ENCODE data around the gene ZNF835.
A peak's percentile ranks its signal among the peaks of the same experiment; 100 is the strongest.

Gene ZNF835

DNA sequence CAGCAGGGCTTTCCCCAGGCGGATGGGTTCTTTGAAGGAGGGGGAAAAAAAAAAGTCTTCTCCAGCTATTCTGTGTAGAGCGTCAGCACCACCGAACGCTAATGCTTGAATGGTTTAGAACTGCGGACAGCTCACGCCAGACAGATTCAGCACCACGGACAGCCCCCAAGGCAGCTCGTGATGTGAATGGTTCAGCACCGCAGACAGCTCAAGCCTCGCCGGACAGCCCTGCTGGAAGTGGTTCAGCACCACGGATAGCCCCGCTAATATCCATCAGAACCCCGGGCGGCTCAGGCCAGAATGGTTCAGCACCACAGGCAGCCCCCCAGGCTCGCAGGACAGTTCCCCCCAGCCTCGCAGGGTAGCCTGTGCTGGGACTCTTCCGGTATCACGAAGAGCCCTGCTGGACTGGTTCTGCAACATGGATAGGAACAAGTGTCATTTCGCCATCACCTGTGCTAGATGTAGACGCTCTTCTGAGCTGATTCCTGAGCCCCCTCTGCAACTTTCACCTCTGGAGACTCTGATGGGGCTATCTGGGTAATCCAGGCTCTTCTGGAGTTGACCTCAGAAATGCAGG lies 33.5 kb downstream of the ZNF835 start:
- Histone ChIP-seq H3K4me3 (ENCODE audit: low read depth in 1 of 2, low read length in 2 of 2) (no peak overlapping the region), H3K36me3 (ENCODE audit: control insufficient read depth in 1 of 2, insufficient read depth in 2 of 2, low read length in 2 of 2) (no peaks in the 10 kb centered on the region), H3K9ac (ENCODE audit: low read depth in 1 of 2, low read length in 2 of 2) (no peak overlapping the region), H3K27me3 (ENCODE audit: control insufficient read depth in 1 of 2, insufficient read depth in 2 of 2, low read length in 2 of 2) (no peaks in the 10 kb centered on the region), H3K9me3 (ENCODE audit: control insufficient read depth in 1 of 2, low read length in 2 of 2) (peaks cover 43 to 46% of the 10 kb centered on the region in 2 donors), H3K27ac (ENCODE audit: low read depth, low read length) (no peak overlapping the region), H3K4me1 (ENCODE audit: control insufficient read depth in 1 of 2, insufficient read depth in 2 of 2, low read length in 2 of 2) (no peaks in the 10 kb centered on the region)

DNA sequence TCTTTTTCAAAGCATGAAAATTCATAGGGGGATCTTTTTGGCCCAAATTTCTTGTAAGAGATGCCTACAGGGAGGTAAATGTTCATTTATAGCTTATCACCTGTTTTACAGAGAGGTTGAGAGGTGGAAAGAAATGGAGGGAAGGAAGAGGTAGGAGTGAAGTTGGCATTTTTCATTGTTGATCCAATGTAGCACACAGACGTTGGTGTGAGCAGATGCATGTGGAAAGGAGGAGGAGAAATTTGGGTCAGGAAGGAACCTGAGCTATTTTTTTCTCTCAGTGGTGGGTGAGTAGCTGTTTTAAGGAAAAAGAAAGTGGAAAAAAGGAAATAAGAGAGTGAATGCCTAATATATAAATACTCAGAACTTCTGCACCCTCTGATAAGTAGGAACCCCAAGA lies 38.5 kb downstream of the ZNF835 start:
- Histone ChIP-seq H3K27me3 (ENCODE audit: control insufficient read depth in 1 of 2, insufficient read depth in 2 of 2, low read length in 2 of 2) (no peaks in the 10 kb centered on the region), H3K9me3 (ENCODE audit: control insufficient read depth in 1 of 2, low read length in 2 of 2) (peaks cover 62 to 63% of the 10 kb centered on the region in 2 donors), H3K4me3 (ENCODE audit: low read depth in 1 of 2, low read length in 2 of 2) (no peak overlapping the region), H3K4me1 (ENCODE audit: control insufficient read depth in 1 of 2, insufficient read depth in 2 of 2, low read length in 2 of 2) (no peaks in the 10 kb centered on the region), H3K27ac (ENCODE audit: low read depth, low read length) (no peak overlapping the region), H3K36me3 (ENCODE audit: control insufficient read depth in 1 of 2, insufficient read depth in 2 of 2, low read length in 2 of 2) (no peaks in the 10 kb centered on the region), H3K9ac (ENCODE audit: low read depth in 1 of 2, low read length in 2 of 2) (no peak overlapping the region)

DNA sequence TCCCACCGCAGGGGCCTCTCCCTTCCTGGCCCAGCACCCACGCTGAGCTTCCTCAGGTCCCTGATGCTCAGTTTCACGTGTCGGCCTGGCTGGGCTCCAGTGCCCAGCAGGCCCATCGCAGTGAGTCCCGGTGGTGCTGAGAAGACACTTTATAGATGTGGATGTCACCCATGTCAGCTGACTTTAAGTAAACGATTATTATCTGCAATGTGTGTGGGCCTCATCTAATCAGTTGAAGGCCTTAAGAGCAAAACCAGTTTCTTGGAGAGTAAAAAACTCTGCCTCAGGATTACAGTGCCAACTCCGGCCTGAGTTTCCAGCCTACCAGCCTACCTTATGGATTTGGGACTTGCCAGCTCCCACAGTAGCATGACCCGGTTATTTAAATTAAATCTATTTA lies 45.8 kb downstream of the ZNF835 start:
- peaks cover 77 to 79% of the 10 kb centered on the region in 2 donors for H3K9me3 ChIP-seq (ENCODE audit: control insufficient read depth in 1 of 2, low read length in 2 of 2)
- no peak overlapping the region for H3K27ac ChIP-seq (ENCODE audit: low read depth, low read length)
- no peaks in the 10 kb centered on the region for H3K27me3 ChIP-seq (ENCODE audit: control insufficient read depth in 1 of 2, insufficient read depth in 2 of 2, low read length in 2 of 2)
- H3K4me1 ChIP-seq (ENCODE audit: control insufficient read depth in 1 of 2, insufficient read depth in 2 of 2, low read length in 2 of 2): no peaks in the 10 kb centered on the region
- peak overlapping the region in 1 of 2 donors; percentile 21 for H3K4me3 ChIP-seq (ENCODE audit: low read depth in 1 of 2, low read length in 2 of 2)
- peaks cover 21 to 32% of the 10 kb centered on the region in 2 donors for H3K36me3 ChIP-seq (ENCODE audit: control insufficient read depth in 1 of 2, insufficient read depth in 2 of 2, low read length in 2 of 2)
- H3K9ac ChIP-seq (ENCODE audit: low read depth in 1 of 2, low read length in 2 of 2): no peak overlapping the region

DNA sequence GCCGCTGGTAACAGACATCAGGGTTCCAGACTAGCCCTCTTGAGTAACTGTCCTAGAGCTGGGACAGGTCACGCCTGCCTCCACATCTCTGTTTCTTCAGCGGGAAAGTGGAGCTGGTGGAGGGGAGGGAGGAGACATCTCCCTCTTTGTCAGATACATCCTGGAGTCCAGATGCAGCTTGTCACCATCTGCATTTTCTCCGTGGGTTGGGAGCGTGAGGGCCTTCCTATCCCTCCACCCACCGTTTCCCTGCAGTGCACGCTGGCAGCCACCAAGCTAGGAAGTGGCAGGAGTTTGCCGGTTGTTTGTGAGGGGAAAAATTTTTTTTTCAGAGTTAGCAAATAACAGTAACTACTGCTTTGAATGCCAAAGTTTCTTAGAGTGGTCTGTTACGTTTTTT lies 48.6 kb downstream of the ZNF835 start:
- Histone ChIP-seq H3K27ac (ENCODE audit: low read depth, low read length) (no peak overlapping the region), H3K4me3 (ENCODE audit: low read depth in 1 of 2, low read length in 2 of 2) (no peak overlapping the region), H3K27me3 (ENCODE audit: control insufficient read depth in 1 of 2, insufficient read depth in 2 of 2, low read length in 2 of 2) (no peaks in the 10 kb centered on the region), H3K36me3 (ENCODE audit: control insufficient read depth in 1 of 2, insufficient read depth in 2 of 2, low read length in 2 of 2) (peaks cover 25 to 36% of the 10 kb centered on the region in 2 donors), H3K9me3 (ENCODE audit: control insufficient read depth in 1 of 2, low read length in 2 of 2) (peaks cover 77 to 82% of the 10 kb centered on the region in 2 donors), H3K9ac (ENCODE audit: low read depth in 1 of 2, low read length in 2 of 2) (no peak overlapping the region), H3K4me1 (ENCODE audit: control insufficient read depth in 1 of 2, insufficient read depth in 2 of 2, low read length in 2 of 2) (no peaks in the 10 kb centered on the region)

GRCh38 chr19:56622374-56622773 lies 49.2 kb downstream of the ZNF835 start:
- Histone ChIP-seq H3K4me3 (ENCODE audit: low read depth in 1 of 2, low read length in 2 of 2) (peak overlapping the region in 1 of 2 donors; percentile 28), H3K27ac (ENCODE audit: low read depth, low read length) (no peak overlapping the region), H3K27me3 (ENCODE audit: control insufficient read depth in 1 of 2, insufficient read depth in 2 of 2, low read length in 2 of 2) (no peaks in the 10 kb centered on the region), H3K4me1 (ENCODE audit: control insufficient read depth in 1 of 2, insufficient read depth in 2 of 2, low read length in 2 of 2) (no peaks in the 10 kb centered on the region), H3K9ac (ENCODE audit: low read depth in 1 of 2, low read length in 2 of 2) (no peak overlapping the region), H3K36me3 (ENCODE audit: control insufficient read depth in 1 of 2, insufficient read depth in 2 of 2, low read length in 2 of 2) (peaks cover 31 to 42% of the 10 kb centered on the region in 2 donors), H3K9me3 (ENCODE audit: control insufficient read depth in 1 of 2, low read length in 2 of 2) (peaks cover 78 to 83% of the 10 kb centered on the region in 2 donors)

DNA sequence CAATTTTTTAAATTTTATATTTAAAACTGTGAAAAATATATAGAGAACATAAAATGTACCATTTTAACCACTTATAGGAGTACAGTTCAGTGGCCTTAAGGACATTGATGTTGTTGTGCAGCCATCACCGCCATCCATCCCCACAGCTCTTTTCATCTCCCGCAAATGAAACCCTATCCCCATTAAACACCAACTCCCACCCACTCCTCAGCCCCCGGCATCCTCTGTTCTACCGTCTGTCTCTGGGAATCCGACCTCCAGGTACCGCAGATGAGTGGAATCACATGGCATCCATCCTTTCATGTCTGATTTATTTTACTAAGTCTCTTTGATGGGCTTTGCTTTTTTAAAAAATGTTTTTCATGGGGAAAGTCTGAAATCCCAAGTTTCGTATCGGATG lies 52.4 kb downstream of the ZNF835 start:
- H3K4me1 ChIP-seq (ENCODE audit: control insufficient read depth in 1 of 2, insufficient read depth in 2 of 2, low read length in 2 of 2): no peaks in the 10 kb centered on the region
- H3K27ac ChIP-seq (ENCODE audit: low read depth, low read length): no peak overlapping the region
- H3K4me3 ChIP-seq (ENCODE audit: low read depth in 1 of 2, low read length in 2 of 2): no peak overlapping the region
- H3K9me3 ChIP-seq (ENCODE audit: control insufficient read depth in 1 of 2, low read length in 2 of 2): peaks cover 79 to 87% of the 10 kb centered on the region in 2 donors
- H3K36me3 ChIP-seq (ENCODE audit: control insufficient read depth in 1 of 2, insufficient read depth in 2 of 2, low read length in 2 of 2): peaks cover 35 to 42% of the 10 kb centered on the region in 2 donors
- no peak overlapping the region for H3K9ac ChIP-seq (ENCODE audit: low read depth in 1 of 2, low read length in 2 of 2)
- no peaks in the 10 kb centered on the region for H3K27me3 ChIP-seq (ENCODE audit: control insufficient read depth in 1 of 2, insufficient read depth in 2 of 2, low read length in 2 of 2)

GRCh38 chr19:56617531-56617930 lies 54.0 kb downstream of the ZNF835 start:
- H3K9ac ChIP-seq (ENCODE audit: low read depth in 1 of 2, low read length in 2 of 2): no peak overlapping the region
- no peak overlapping the region for H3K4me3 ChIP-seq (ENCODE audit: low read depth in 1 of 2, low read length in 2 of 2)
- no peaks in the 10 kb centered on the region for H3K4me1 ChIP-seq (ENCODE audit: control insufficient read depth in 1 of 2, insufficient read depth in 2 of 2, low read length in 2 of 2)
- H3K36me3 ChIP-seq (ENCODE audit: control insufficient read depth in 1 of 2, insufficient read depth in 2 of 2, low read length in 2 of 2): peaks cover 36 to 38% of the 10 kb centered on the region in 2 donors
- no peak overlapping the region for H3K27ac ChIP-seq (ENCODE audit: low read depth, low read length)
- no peaks in the 10 kb centered on the region for H3K27me3 ChIP-seq (ENCODE audit: control insufficient read depth in 1 of 2, insufficient read depth in 2 of 2, low read length in 2 of 2)
- H3K9me3 ChIP-seq (ENCODE audit: control insufficient read depth in 1 of 2, low read length in 2 of 2): peaks cover 76 to 89% of the 10 kb centered on the region in 2 donors

GRCh38 chr19:56613639-56614038 lies 57.9 kb downstream of the ZNF835 start:
- Histone ChIP-seq H3K4me3 (ENCODE audit: low read depth in 1 of 2, low read length in 2 of 2) (no peak overlapping the region), H3K4me1 (ENCODE audit: control insufficient read depth in 1 of 2, insufficient read depth in 2 of 2, low read length in 2 of 2) (no peaks in the 10 kb centered on the region), H3K36me3 (ENCODE audit: control insufficient read depth in 1 of 2, insufficient read depth in 2 of 2, low read length in 2 of 2) (peaks cover 27 to 28% of the 10 kb centered on the region in 2 donors), H3K9ac (ENCODE audit: low read depth in 1 of 2, low read length in 2 of 2) (no peak overlapping the region), H3K9me3 (ENCODE audit: control insufficient read depth in 1 of 2, low read length in 2 of 2) (peaks cover 77 to 93% of the 10 kb centered on the region in 2 donors), H3K27me3 (ENCODE audit: control insufficient read depth in 1 of 2, insufficient read depth in 2 of 2, low read length in 2 of 2) (no peaks in the 10 kb centered on the region), H3K27ac (ENCODE audit: low read depth, low read length) (no peak overlapping the region)

GRCh38 chr19:56612737-56613136 lies 58.8 kb downstream of the ZNF835 start:
- Histone ChIP-seq H3K9ac (ENCODE audit: low read depth in 1 of 2, low read length in 2 of 2) (no peak overlapping the region), H3K9me3 (ENCODE audit: control insufficient read depth in 1 of 2, low read length in 2 of 2) (peaks cover 77 to 95% of the 10 kb centered on the region in 2 donors), H3K4me3 (ENCODE audit: low read depth in 1 of 2, low read length in 2 of 2) (peak overlapping the region; percentile 9 to 33), H3K27ac (ENCODE audit: low read depth, low read length) (no peak overlapping the region), H3K4me1 (ENCODE audit: control insufficient read depth in 1 of 2, insufficient read depth in 2 of 2, low read length in 2 of 2) (no peaks in the 10 kb centered on the region), H3K36me3 (ENCODE audit: control insufficient read depth in 1 of 2, insufficient read depth in 2 of 2, low read length in 2 of 2) (peaks cover 21 to 22% of the 10 kb centered on the region in 2 donors), H3K27me3 (ENCODE audit: control insufficient read depth in 1 of 2, insufficient read depth in 2 of 2, low read length in 2 of 2) (no peaks in the 10 kb centered on the region)
